Measurements from ENCODE around the gene RENBP. TPM values are rescaled to one million over a fixed set of nuclear protein-coding genes. Genes with fewer than 3 reads are reported as not detected.
A peak's percentile ranks its signal among the peaks of the same experiment; 100 is the strongest.

The RENBP gene
- total RNA-seq, 2 experiments from 2014 or later: 14.3 to 15.8 TPM

- no peak for TF ChIP-seq CTCF (IDR thresholded peaks at IDR 0.05)
- ATAC-seq (no peak), DNase-seq (no peak)
- intact Hi-C loops (cut with micrococcal nuclease): loop anchor here (10.0 kb wide), 1 partner anchor 161 kb away; the partner anchor contains the start of gene PLXNB3
- ChIA-PET POLR2A (interaction anchor here (0.6 to 9.8 kb wide), 17 partner anchors 9 to 170 kb away, joined by 3 to 130 read pairs (median 6); partner anchors contain the start of genes HCFC1, IDH3G, IRAK1 and NAA10), CTCF (interaction anchor here (0.7 to 11.9 kb wide), 8 partner anchors 13 to 131 kb away, joined by 3 to 136 read pairs (median 4); partner anchors contain the start of genes IDH3G, RENBP and SSR4)
- Mint-ChIP-seq H3K9me3 (no peaks in the 10 kb centered on the region), H3K4me3 (peak overlapping the region; percentile 90), H3K27me3 (no peaks in the 10 kb centered on the region), H3K36me3 (ENCODE audit: low read depth) (peaks cover 39% of the 10 kb centered on the region), H3K27ac (peak overlapping the region; percentile 97), H3K4me1 (ENCODE audit: low read depth) (peaks cover 19% of the 10 kb centered on the region)
These were observed 19.1 kb downstream of the RENBP start for GRCh38 chrX:153925387-153925738.

- peaks cover 43% of the 10 kb centered on the region for H3K36me3 Mint-ChIP-seq (ENCODE audit: low read depth)
- H3K4me3 Mint-ChIP-seq: peak overlapping the region; percentile 90
- ATAC-seq (no peak), DNase-seq (peak; percentile 61)
- CTCF ChIA-PET: interaction anchor here (0.7 to 11.9 kb wide), 11 partner anchors 11 to 160 kb away, joined by 3 to 136 read pairs (median 4); partner anchors contain the start of genes IRAK1, PLXNB3 and RENBP
- H3K4me1 Mint-ChIP-seq (ENCODE audit: low read depth): peaks cover 18% of the 10 kb centered on the region
- H3K27me3 Mint-ChIP-seq: no peaks in the 10 kb centered on the region
- H3K9me3 Mint-ChIP-seq: no peaks in the 10 kb centered on the region
- intact Hi-C loops (cut with micrococcal nuclease): loop anchor here (10.0 kb wide), 1 partner anchor 160 kb away; the partner anchor contains the start of gene PLXNB3
- POLR2A ChIA-PET: interaction anchor here (0.8 to 9.8 kb wide), 10 partner anchors 10 to 130 kb away, joined by 3 to 130 read pairs (median 10); partner anchors contain the start of genes HCFC1, IDH3G, IRAK1 and NAA10
- TF ChIP-seq CTCF (IDR thresholded peaks at IDR 0.05): no peak
- H3K27ac Mint-ChIP-seq: peak overlapping the region; percentile 97
These were observed 20.1 kb downstream of the RENBP start for GRCh38 chrX:153924149-153924861.

- DNase-seq: no peak
- CTCF ChIA-PET: interaction anchor here (0.7 to 11.9 kb wide), 6 partner anchors 12 to 159 kb away, joined by 3 to 136 read pairs (median 4); partner anchors contain the start of genes PLXNB3 and RENBP
These were observed 21.2 kb downstream of the RENBP start for GRCh38 chrX:153922932-153923857.

More at GRCh38 chrX:153922932-153923857, 21.2 kb downstream of the RENBP start:
- no peak for TF ChIP-seq CTCF (IDR thresholded peaks at IDR 0.05)
- peak overlapping the region; percentile 90 for H3K4me3 Mint-ChIP-seq
- peaks cover 15% of the 10 kb centered on the region for H3K4me1 Mint-ChIP-seq (ENCODE audit: low read depth)
- H3K27ac Mint-ChIP-seq: peak overlapping the region; percentile 97
- no peak for ATAC-seq
- H3K9me3 Mint-ChIP-seq: no peaks in the 10 kb centered on the region
- POLR2A ChIA-PET: interaction anchor here (0.7 to 9.8 kb wide), 10 partner anchors 11 to 144 kb away, joined by 3 to 130 read pairs (median 5); partner anchors contain the start of genes AVPR2, HCFC1, RENBP and TMEM187
- intact Hi-C loops (cut with micrococcal nuclease): loop anchor here (10.0 kb wide), 1 partner anchor 158 kb away; the partner anchor contains the start of gene PLXNB3
- H3K36me3 Mint-ChIP-seq (ENCODE audit: low read depth): peaks cover 43% of the 10 kb centered on the region
- no peaks in the 10 kb centered on the region for H3K27me3 Mint-ChIP-seq
